HG03571 (cell line): ENCODE data around the gene ATG14.

Experiments used
- ATAC-seq: cut with Tn5 transposase; IDR thresholded peaks from one replicate; pipeline ENCODE4 v1.9.1; 2021; ENCODE audit not compliant: unreplicated experiment

Gene ATG14

DNA sequence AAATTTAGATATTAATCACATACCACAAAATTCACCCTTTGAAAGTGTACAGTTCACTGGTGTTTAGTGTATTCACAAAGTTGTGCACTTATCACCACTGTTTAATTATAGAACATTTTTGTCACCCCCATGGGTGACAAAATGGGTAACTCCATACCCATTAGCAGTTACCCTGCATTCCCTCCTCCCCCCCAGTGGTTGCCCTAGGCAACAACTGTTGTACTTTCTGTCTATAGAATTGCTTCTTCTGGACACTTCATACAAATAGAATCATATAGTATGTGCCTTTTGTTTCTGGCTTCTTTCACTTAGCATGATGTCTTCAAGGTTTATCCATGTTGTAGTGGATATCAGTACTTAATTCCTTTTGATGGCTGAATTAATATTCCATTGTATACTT is 87.7 kb downstream of the ATG14 start:
- ATAC-seq, result no peak

DNA sequence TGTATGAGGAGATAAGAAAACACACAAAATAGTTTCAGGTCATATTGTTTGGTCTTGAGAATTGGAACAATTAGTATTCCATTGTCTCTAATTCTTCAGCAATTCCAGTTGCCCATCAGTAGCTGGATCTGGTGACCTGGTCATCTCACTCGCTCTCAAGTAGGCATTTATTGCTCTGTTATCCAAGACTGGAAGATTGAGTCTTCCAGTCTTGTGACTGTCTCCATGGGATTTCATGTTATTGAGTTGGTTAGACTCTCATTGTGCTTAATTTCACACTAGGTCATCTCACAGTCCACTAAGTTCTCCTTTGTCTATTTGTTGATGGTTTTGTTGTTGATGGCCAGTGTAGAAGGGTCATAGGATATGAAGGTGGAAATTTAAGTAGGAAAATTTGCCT is 92.9 kb downstream of the ATG14 start:
- no peak for ATAC-seq

DNA sequence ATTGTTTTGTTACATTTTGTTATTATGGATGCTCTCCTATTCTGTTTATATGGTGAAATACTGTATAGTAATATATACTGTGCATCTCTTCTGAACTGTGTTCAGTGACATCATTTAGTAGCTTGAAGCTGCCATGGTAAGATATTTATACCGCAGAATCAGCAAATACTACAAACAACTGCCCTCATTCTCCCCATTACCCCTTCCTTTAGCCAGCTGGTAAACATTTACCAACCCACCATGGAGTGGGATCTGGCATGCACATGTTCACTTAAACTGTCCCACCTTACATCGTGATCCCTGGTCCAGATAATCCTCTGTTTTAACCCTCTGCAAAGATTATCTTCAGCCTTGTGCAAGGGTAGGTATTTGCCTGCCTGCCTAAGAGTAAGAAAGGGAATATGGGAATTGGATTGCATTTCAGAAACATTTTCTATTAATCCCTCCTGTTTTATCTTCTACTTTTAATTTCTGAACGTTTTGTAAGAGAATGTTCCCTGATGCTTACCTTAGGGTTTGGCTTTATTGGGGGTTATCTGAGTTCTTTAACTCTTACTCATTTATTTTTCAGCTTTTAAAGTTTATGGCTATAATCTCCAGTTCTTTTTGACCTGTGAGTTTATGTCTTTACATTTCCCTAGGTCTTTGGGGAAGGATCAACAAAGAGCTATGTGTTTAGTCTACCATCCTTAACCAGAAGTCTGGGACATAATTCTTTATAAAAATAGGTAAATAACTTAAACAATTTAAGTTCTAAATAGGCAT is 93.9 kb downstream of the ATG14 start:
- ATAC-seq, result no peak

DNA sequence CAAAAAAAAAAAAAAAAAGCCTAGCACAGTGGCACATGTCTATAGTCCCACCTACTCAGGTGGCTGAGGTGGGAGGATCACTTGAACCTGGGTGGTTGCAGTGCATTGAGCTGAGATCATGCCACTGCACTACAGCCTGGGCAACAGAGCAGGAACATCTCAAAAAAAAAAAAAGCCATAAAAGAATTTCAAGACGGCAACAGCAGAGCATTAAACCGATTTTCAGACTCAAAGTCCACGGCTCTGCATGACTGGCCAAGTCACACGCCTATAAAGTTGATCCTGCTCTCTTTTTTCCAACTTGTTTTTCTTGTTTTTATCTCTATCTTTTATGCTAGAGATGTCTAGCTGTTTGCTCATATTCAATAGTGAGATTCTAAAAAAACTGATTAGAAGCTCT is 95.1 kb downstream of the ATG14 start:
- ATAC-seq, result no peak
